SK-N-SH treated with all-trans-retinoic acid at 6 μM for 48 hours (cell line): ENCODE results near the gene RGL2.

ENCODE experiments used
- ATAC-seq: fragments of 200-7000 bp; cut with Tn5 transposase; 3 replicates; pipeline ENCODE4 v1.9.1; 2020; ENCODE audit warnings: mild to moderate bottlenecking, moderate library complexity
- ARNTL ChIP-seq: fragments of 450-650 bp; formaldehyde crosslinking; IDR thresholded peaks from 2 replicates; pipeline ENCODE4 v1.5.0; 2020; ENCODE audit warnings: low read depth, mild to moderate bottlenecking, moderate library complexity, borderline replicate concordance
- BACH2 ChIP-seq: fragments of 250-450 bp; sonication (Bioruptor Pico); IDR thresholded peaks from 2 replicates; pipeline ENCODE4 v1.9.0; 2021; ENCODE audit warnings: mild to moderate bottlenecking, borderline replicate concordance
- CREB5 ChIP-seq: fragments of 250-450 bp; sonication (Bioruptor Pico); IDR thresholded peaks from 2 replicates; pipeline ENCODE4 v1.5.1; 2020; ENCODE audit warnings: low read depth, mild to moderate bottlenecking, moderate library complexity
- CSRNP3 ChIP-seq: fragments of 250-450 bp; sonication (Bioruptor Pico); IDR thresholded peaks from 2 replicates; pipeline ENCODE4 v1.5.1; 2021; ENCODE audit warnings: mild to moderate bottlenecking, moderate library complexity
- ESRRG ChIP-seq: fragments of 250-450 bp; sonication (Bioruptor Pico); IDR thresholded peaks from 2 replicates; pipeline ENCODE4 v1.6.1; 2021; ENCODE audit warnings: mild to moderate bottlenecking
- ISL1 ChIP-seq: fragments of 250-450 bp; sonication (Bioruptor Pico); IDR thresholded peaks from 2 replicates; pipeline ENCODE4 v2.1.2; 2022; ENCODE audit warnings: mild to moderate bottlenecking, moderate library complexity
- OSR1 ChIP-seq: fragments of 250-450 bp; sonication (Bioruptor Pico); IDR thresholded peaks from 2 replicates; pipeline ENCODE4 v1.8.0; 2022; ENCODE audit warnings: moderate library complexity, mild to moderate bottlenecking, inconsistent platforms
- POU6F1 ChIP-seq: fragments of 250-450 bp; sonication (Bioruptor Pico); IDR thresholded peaks from 2 replicates; pipeline ENCODE4 v1.8.0; 2021; ENCODE audit warnings: low read depth, mild to moderate bottlenecking, moderate library complexity, borderline replicate concordance
- PPARA ChIP-seq: fragments of 250-450 bp; sonication (Bioruptor Pico); IDR thresholded peaks from 2 replicates; pipeline ENCODE4 v1.5.0; 2020; ENCODE audit warnings: mild to moderate bottlenecking, borderline replicate concordance
- RARB ChIP-seq: fragments of 250-450 bp; sonication (Bioruptor Pico); IDR thresholded peaks from 2 replicates; pipeline ENCODE4 v1.8.0; 2021; ENCODE audit warnings: mild to moderate bottlenecking, moderate library complexity
- SNAI2 ChIP-seq: fragments of 250-450 bp; sonication (Bioruptor Pico); IDR thresholded peaks from 2 replicates; pipeline ENCODE4 v1.5.0; 2020; ENCODE audit warnings: mild to moderate bottlenecking, moderate library complexity
- TCF4 ChIP-seq: fragments of 250-450 bp; sonication (Bioruptor Pico); IDR thresholded peaks from 2 replicates; pipeline ENCODE4 v1.8.0; 2021; ENCODE audit warnings: mild to moderate bottlenecking, moderate library complexity, borderline replicate concordance
- TOX ChIP-seq: fragments of 250-450 bp; sonication (Bioruptor Pico); IDR thresholded peaks from 2 replicates; pipeline ENCODE4 v1.8.0; 2021; ENCODE audit warnings: mild to moderate bottlenecking, moderate library complexity, borderline replicate concordance
- TSHZ2 ChIP-seq: fragments of 250-450 bp; sonication (Bioruptor Pico); IDR thresholded peaks from 2 replicates; pipeline ENCODE4 v1.5.0; 2020; ENCODE audit warnings: mild to moderate bottlenecking, moderate library complexity
- ZC3H10 ChIP-seq: fragments of 250-450 bp; sonication (Bioruptor Pico); IDR thresholded peaks from 2 replicates; pipeline ENCODE4 v1.5.1; 2021; ENCODE audit warnings: mild to moderate bottlenecking, moderate library complexity
- ZFP3 ChIP-seq: fragments of 250-450 bp; sonication (Bioruptor Pico); IDR thresholded peaks from 2 replicates; pipeline ENCODE4 v1.5.0; 2020; ENCODE audit warnings: mild to moderate bottlenecking, moderate library complexity
- ZFP30 ChIP-seq: fragments of 450-650 bp; formaldehyde crosslinking; IDR thresholded peaks from 2 replicates; pipeline ENCODE4 v1.5.0; 2022; ENCODE audit warnings: mild to moderate bottlenecking, moderate library complexity
- ZNF565 ChIP-seq: fragments of 450-650 bp; formaldehyde crosslinking; conservative IDR thresholded peaks from 2 replicates; pipeline ENCODE4 v1.5.0; 2020; ENCODE audit warnings: low read depth, mild to moderate bottlenecking, moderate library complexity
- ZNF70 ChIP-seq: fragments of 450-650 bp; formaldehyde crosslinking; IDR thresholded peaks from 2 replicates; pipeline ENCODE4 v1.5.0; 2020; ENCODE audit warnings: mild to moderate bottlenecking, moderate library complexity

Gene RGL2

GRCh38 chr6:33279971-33280511 is 18.7 kb downstream of the RGL2 start:
- TF ChIP-seq SNAI2 (no peak), TCF4 (CRISPR knock-in tag) (no peak), ARNTL (CRISPR knock-in tag) (no peak), ZFP30 (CRISPR knock-in tag) (no peak), BACH2 (no peak)
- ATAC-seq, result peak; percentile 64

GRCh38 chr6:33279257-33279695 is 19.5 kb downstream of the RGL2 start:
- no peak for ATAC-seq
- TF ChIP-seq ZFP3 (CRISPR knock-in tag) (no peak), RARB (CRISPR knock-in tag) (no peak), ESRRG (CRISPR knock-in tag) (no peak), ZNF70 (CRISPR knock-in tag) (no peak), SNAI2 (no peak), ZC3H10 (CRISPR knock-in tag) (no peak), CSRNP3 (CRISPR knock-in tag) (no peak), ZFP30 (CRISPR knock-in tag) (no peak), ISL1 (CRISPR knock-in tag) (no peak), ZNF565 (CRISPR knock-in tag) (no peak), TSHZ2 (no peak), CREB5 (no peak), TOX (CRISPR knock-in tag) (no peak), OSR1 (CRISPR knock-in tag) (no peak), TCF4 (CRISPR knock-in tag) (no peak)

- no peak for ATAC-seq
- TF ChIP-seq ESRRG (CRISPR knock-in tag) (no peak), POU6F1 (CRISPR knock-in tag) (no peak), TSHZ2 (no peak), ZNF565 (CRISPR knock-in tag) (no peak), ZNF70 (CRISPR knock-in tag) (no peak), PPARA (CRISPR knock-in tag) (no peak), CREB5 (no peak), ZFP3 (CRISPR knock-in tag) (no peak)
Observed at GRCh38 chr6:33278810-33279209, 19.9 kb downstream of the RGL2 start.
